CD14-positive monocyte (primary cell): ENCODE results near the gene ZDHHC11B. TPM values are rescaled to one million over a fixed set of nuclear protein-coding genes. Genes with fewer than 3 reads are reported as not detected.
"Not testable (repeated sequence)": the region's sequence is repeated elsewhere in the genome, so short reads cannot be mapped to it uniquely, and the experiment has no call there.

Source experiments
- DNase-seq, 3 donors: peaks; one replicate each; pipeline ENCODE4 v3.0.0-alpha.2; 2011 to 2022
- H2AFZ ChIP-seq: 2 replicates; pipeline ENCODE4 v1.6.0; 2012; ENCODE audit warnings: mild to moderate bottlenecking, low read depth, low read length, inconsistent platforms; ENCODE audit not compliant: insufficient read depth, poor library complexity, severe bottlenecking
- H3K27ac ChIP-seq, 2 donors: 1 replicate in 1 of 2; 2 replicates in 1 of 2; pipeline ENCODE4 v1.5.1; 2012 to 2013; ENCODE audit warnings: low read length in 2 of 2, control low read depth in 1 of 2, inconsistent platforms in 1 of 2, low read depth in 1 of 2, mild to moderate bottlenecking in 1 of 2
- H3K27me3 ChIP-seq, 2 donors: one replicate each; pipeline versions ENCODE4 v1.6.0 to v1.6.1; 2011 to 2013; ENCODE audit warnings: low read length in 2 of 2; ENCODE audit not compliant: control insufficient read depth in 2 of 2, insufficient read depth in 2 of 2
- H3K36me3 ChIP-seq, 2 donors: replicated peaks in 1 of 2; 1 replicate in 1 of 2; 2 replicates in 1 of 2; pipeline versions ENCODE4 v1.5.1 to v1.6.1; 2012 to 2013; ENCODE audit warnings: low read length in 2 of 2, control low read depth in 1 of 2, inconsistent platforms in 1 of 2, mild to moderate bottlenecking in 1 of 2; ENCODE audit not compliant: insufficient read depth in 2 of 2, control insufficient read depth in 1 of 2
- H3K4me1 ChIP-seq, 2 donors: 1 replicate in 1 of 2; 2 replicates in 1 of 2; pipeline versions ENCODE4 v1.5.1 to v1.6.1; 2012 to 2013; ENCODE audit warnings: low read length in 2 of 2, control low read depth in 1 of 2, inconsistent platforms in 1 of 2, mild to moderate bottlenecking in 1 of 2, moderate library complexity in 1 of 2; ENCODE audit not compliant: insufficient read depth in 2 of 2, control insufficient read depth in 1 of 2
- H3K4me2 ChIP-seq: replicated peaks from 2 replicates; pipeline ENCODE3; 2012; ENCODE audit warnings: low read length, moderate library complexity, mild to moderate bottlenecking; ENCODE audit not compliant: poor library complexity, severe bottlenecking; ENCODE audit errors: extremely low read depth
- H3K4me3 ChIP-seq, 3 experiments: fragments of 200-600 bp in 1 of 3; sonication (generic) in 1 of 3; replicated peaks in 1 of 3; 1 replicate in 2 of 3; 2 replicates in 1 of 3; pipeline ENCODE4 v1.5.1; 2011 to 2013; ENCODE audit warnings: low read length in 3 of 3, mild to moderate bottlenecking in 3 of 3, control low read depth in 2 of 3, low read depth in 2 of 3, inconsistent platforms in 1 of 3, moderate library complexity in 1 of 3
- H3K79me2 ChIP-seq: 2 replicates; pipeline ENCODE4 v1.6.0; 2012; ENCODE audit warnings: mild to moderate bottlenecking, control low read depth, inconsistent platforms, low read length, moderate library complexity; ENCODE audit not compliant: insufficient read depth
- H3K9ac ChIP-seq: 2 replicates; pipeline ENCODE4 v1.6.0; 2017; ENCODE audit warnings: low read length, mild to moderate bottlenecking; ENCODE audit not compliant: insufficient read depth, poor library complexity, severe bottlenecking
- H3K9me3 ChIP-seq, 2 donors: replicated peaks in 1 of 2; 1 replicate in 1 of 2; 2 replicates in 1 of 2; pipeline versions ENCODE4 v1.5.1 to v1.6.1; 2012 to 2013; ENCODE audit warnings: low read length in 2 of 2, control low read depth in 1 of 2; ENCODE audit not compliant: control insufficient read depth in 1 of 2, insufficient read depth in 1 of 2
- H4K20me1 ChIP-seq: 2 replicates; pipeline ENCODE4 v1.6.0; 2012; ENCODE audit warnings: mild to moderate bottlenecking, low read length, control low read depth, moderate library complexity; ENCODE audit not compliant: insufficient read depth
- H3K27ac Mint-ChIP-seq, 7 donors: one replicate each; pipeline ENCODE4 v1.8.0; 2020; ENCODE audit warnings: mild to moderate bottlenecking in 7 of 7, mixed read lengths in 7 of 7, moderate library complexity in 6 of 7, inconsistent platforms in 2 of 7
- H3K27me3 Mint-ChIP-seq, 3 donors: one replicate each; pipeline ENCODE4 v1.8.0; 2021 to 2022; ENCODE audit warnings: low read depth in 3 of 3, mild to moderate bottlenecking in 3 of 3, mixed read lengths in 3 of 3, moderate library complexity in 3 of 3, inconsistent platforms in 1 of 3
- H3K36me3 Mint-ChIP-seq, 2 donors: one replicate each; pipeline ENCODE4 v1.8.0; 2020; ENCODE audit warnings: mixed read lengths in 2 of 2, inconsistent platforms in 1 of 2, mild to moderate bottlenecking in 1 of 2
- H3K4me1 Mint-ChIP-seq: one replicate; pipeline ENCODE4 v1.8.0; 2020; ENCODE audit warnings: mild to moderate bottlenecking, mixed read lengths
- H3K4me3 Mint-ChIP-seq, 2 donors: one replicate each; pipeline ENCODE4 v1.8.0; 2020; ENCODE audit warnings: mild to moderate bottlenecking in 2 of 2, mixed read lengths in 2 of 2, moderate library complexity in 1 of 2
- H3K9me3 Mint-ChIP-seq, 7 donors: one replicate each; pipeline ENCODE4 v1.8.0; 2020 to 2022; ENCODE audit warnings: mixed read lengths in 7 of 7, mild to moderate bottlenecking in 6 of 7, moderate library complexity in 6 of 7, inconsistent platforms in 2 of 7
- CTCF ChIP-seq: fragments of 200-600 bp; IDR thresholded peaks from one replicate; pipeline ENCODE4 v1.8.0; 2022; ENCODE audit warnings: antibody characterized with exemption, mild to moderate bottlenecking
- WGBS: methylation state at CpG from one replicate; pipeline ENCODE4 v1.1.5; 2013; ENCODE audit warnings: missing lambda C conversion rate; ENCODE audit not compliant: insufficient coverage; 5-methylcytosine and 5-hydroxymethylcytosine counted together
- intact Hi-C, 2 donors: fragments of 100-400 bp; cut with micrococcal nuclease; formaldehyde crosslinking; loops; one replicate each; pipeline versions ENCODE4 v1.15.0 to v1.15.1; 2023
- polyA plus RNA-seq, 3 donors: library from polyadenylated mRNA; depleted of rRNA in 1 of 3; unstranded in 2 of 3; stranded (reverse) in 1 of 3; fragments of 300-500 nt in 2 of 3; fragments of >200 nt in 1 of 3; fragmentation: Illumina TruSeq in 2 of 3; gene quantifications; 1 replicate in 2 of 3; 2 replicates in 1 of 3; pipeline ENCODE4 v1.2.3, GENCODE V29; 2012 to 2021

ZDHHC11B gene
- polyA plus RNA-seq, 3 donors, result not detected

GRCh38 chr5:746258-746761 lies 38.2 kb downstream of the ZDHHC11B start:
- no peaks in the 10 kb centered on the region for H3K27me3 ChIP-seq
- 100% methylated on average over 1 of the region's 11 CpGs for WGBS
- H3K27ac Mint-ChIP-seq, result no peak overlapping the region

GRCh38 chr5:745272-746142 lies 39.0 kb downstream of the ZDHHC11B start:
- H3K27ac Mint-ChIP-seq, H3K4me1 ChIP-seq, H3K27ac ChIP-seq, intact Hi-C loops, H3K9me3 ChIP-seq, H3K9me3 Mint-ChIP-seq, H3K4me3 Mint-ChIP-seq, H4K20me1 ChIP-seq, H3K4me2 ChIP-seq, H3K36me3 Mint-ChIP-seq, H3K36me3 ChIP-seq, DNase-seq, H3K27me3 ChIP-seq, H3K4me3 ChIP-seq, H3K27me3 Mint-ChIP-seq, H3K4me1 Mint-ChIP-seq, H3K9ac ChIP-seq, H3K79me2 ChIP-seq, H2AFZ ChIP-seq: not testable (repeated sequence)
- WGBS, result 89% methylated on average over 14 of the region's 23 CpGs

More at GRCh38 chr5:746258-746761, 38.2 kb downstream of the ZDHHC11B start:
- Mint-ChIP-seq H3K9me3 (no peaks in the 10 kb centered on the region), H3K27me3 (peaks cover 0 to 6% (median 4%) of the 10 kb centered on the region in 3 donors), H3K36me3 (no peaks in the 10 kb centered on the region), H3K4me1 (no peaks in the 10 kb centered on the region), H3K4me3 (no peak overlapping the region)
- H3K4me1 ChIP-seq, result no peaks in the 10 kb centered on the region
- no peak overlapping the region for H3K4me3 ChIP-seq
- H3K36me3 ChIP-seq, result no peaks in the 10 kb centered on the region
- no peak for DNase-seq
- H4K20me1 ChIP-seq, result no peaks in the 10 kb centered on the region
- no peak overlapping the region for H3K4me2 ChIP-seq
- intact Hi-C loops, result no loop called here
- no peak overlapping the region for H2AFZ ChIP-seq
- H3K9me3 ChIP-seq, result no peaks in the 10 kb centered on the region
- no peak overlapping the region for H3K27ac ChIP-seq
- H3K9ac ChIP-seq, result no peak overlapping the region
- TF ChIP-seq CTCF, result no peak
- no peaks in the 10 kb centered on the region for H3K79me2 ChIP-seq

DNA sequence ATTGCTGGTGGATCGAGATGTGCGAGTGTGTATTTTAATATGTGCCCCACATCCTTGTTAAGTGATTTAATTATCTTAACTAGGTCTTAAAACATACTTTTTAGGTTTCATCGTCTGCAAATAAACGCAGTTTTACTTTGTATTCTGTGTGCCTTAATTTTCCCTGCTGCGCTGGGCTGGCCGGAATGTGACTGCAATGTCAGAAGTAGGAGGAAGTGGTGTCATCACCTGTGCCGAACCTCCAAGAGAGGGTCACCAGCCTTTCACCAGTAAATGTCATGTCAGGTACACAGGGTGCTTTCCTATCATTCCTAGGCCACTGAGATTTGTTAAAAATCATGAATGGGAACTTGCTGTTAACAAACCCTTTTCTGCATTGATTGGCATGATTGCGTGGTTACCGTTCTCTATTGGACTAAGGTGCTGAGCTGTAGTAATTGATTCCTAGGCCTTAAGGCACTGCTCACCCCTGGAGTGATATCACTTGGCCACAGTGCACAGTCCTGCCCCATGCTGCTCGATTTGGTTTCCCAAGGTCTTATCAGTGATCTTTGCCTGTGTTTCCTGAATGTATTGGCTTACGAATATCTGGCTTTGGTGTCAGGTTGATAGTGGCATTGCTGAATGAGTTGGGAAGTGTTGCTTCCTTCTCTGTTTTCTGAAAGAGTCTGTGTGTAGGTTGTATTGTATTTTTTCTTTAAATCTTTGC lies 40.7 kb downstream of the ZDHHC11B start:
- intact Hi-C loops, H3K4me3 ChIP-seq, H3K27me3 Mint-ChIP-seq, DNase-seq, H3K36me3 ChIP-seq, H2AFZ ChIP-seq, H4K20me1 ChIP-seq, H3K27ac ChIP-seq, H3K27me3 ChIP-seq, H3K4me1 Mint-ChIP-seq, H3K9ac ChIP-seq, H3K9me3 ChIP-seq, H3K79me2 ChIP-seq, H3K36me3 Mint-ChIP-seq, H3K4me2 ChIP-seq, H3K9me3 Mint-ChIP-seq, H3K4me1 ChIP-seq, H3K27ac Mint-ChIP-seq, H3K4me3 Mint-ChIP-seq: not testable (repeated sequence)
- 71% methylated on average over 4 of the region's 11 CpGs for WGBS
